HG03060 (cell line): ENCODE measurements around the gene CCDC138.

Experiments used
- ATAC-seq: cut with Tn5 transposase; IDR thresholded peaks from one replicate; pipeline ENCODE4 v1.9.1; 2021; ENCODE audit warnings: low read depth, moderate number of reproducible peaks; ENCODE audit not compliant: unreplicated experiment

Gene CCDC138

DNA sequence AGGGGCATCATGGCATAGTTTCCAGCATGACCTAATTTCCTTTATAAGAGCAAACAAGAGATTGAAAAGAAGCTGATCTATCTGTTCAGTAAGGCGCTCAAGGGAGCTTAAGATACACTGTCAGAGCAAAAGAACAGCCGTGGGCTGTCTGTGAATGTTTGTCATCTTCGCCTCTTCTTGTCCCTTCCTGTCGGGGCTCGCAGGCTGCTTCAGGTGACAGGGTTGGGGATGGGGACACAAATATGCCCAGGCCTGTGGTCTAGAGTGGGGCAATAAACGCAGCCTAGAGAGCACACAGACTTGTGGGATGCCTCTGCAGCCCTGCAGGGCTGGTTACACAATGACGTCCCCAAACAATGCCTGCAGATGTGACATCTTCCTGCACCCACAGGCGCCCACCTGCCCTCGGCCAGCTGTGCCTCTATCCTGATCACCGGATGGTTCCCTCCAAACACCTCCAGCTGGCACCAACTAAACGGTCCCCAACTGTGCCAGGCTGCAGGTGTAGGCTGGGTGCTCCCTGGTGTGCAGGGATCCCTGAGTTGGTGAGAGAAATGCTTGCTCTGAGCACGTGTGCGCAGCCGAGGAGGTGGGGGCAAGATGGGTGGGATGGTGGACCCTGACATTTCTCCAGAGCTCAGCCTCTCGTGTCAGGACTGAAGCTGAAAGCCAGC lies 129.7 kb downstream of the CCDC138 start:
- no peak for ATAC-seq

GRCh38 chr2:108916796-108917421 lies 130.3 kb downstream of the CCDC138 start:
- ATAC-seq, result no peak

- no peak for ATAC-seq
Measured at GRCh38 chr2:108917526-108917925, 131.0 kb downstream of the CCDC138 start.

DNA sequence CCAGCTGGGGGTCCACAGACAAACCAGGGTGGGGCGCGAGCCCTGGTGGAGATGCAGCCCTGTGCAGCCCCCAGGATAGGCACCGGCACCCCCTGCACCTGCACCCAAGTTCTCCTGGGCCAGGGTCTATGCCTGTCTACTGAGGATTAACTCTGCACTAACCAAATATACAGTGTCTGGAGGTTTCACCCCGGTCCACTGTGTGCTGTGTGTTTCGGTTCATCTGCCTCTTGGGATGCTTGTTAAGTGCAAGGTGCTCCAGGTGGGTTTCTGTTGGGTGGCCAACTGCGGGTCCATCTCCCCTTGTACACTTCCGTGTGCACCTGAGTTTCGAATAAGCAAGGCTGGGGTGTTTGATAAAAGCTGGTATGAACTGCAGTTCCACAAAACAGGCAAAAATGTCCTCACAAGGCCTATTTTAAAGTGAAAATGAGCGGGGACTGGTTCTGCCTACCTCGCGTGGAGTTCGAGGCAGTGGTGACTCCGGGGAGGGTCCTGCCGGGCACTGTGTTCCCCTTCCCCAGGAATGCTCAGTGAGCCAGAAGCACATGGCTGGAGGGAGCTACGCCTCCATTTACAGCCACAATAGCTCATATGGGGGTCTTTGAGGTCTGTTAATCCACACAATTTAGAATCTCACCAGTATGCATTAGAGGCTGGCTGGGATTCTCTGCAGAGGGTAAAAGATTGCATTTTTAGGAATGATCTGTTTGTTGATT lies 131.7 kb downstream of the CCDC138 start:
- ATAC-seq, result no peak

DNA sequence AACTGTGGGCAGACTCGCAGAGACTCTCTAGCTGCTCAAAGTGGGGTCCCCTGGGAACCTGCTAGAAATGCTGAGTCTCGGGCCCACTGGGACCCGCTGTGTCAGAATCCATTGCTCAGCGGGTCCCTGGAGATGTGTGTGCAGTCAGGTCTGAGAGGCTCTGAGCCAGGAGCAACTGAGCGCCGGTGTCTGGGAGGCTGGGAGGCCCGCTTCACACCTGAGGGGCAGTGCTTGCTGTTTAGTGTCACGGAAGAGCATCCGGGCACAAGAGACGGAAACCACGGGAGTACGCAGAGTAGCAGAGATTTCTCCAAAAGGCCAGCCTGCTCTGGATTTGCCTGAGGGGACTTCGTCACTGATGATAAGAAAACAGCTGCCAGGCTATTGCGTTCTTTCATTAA lies 132.4 kb downstream of the CCDC138 start:
- no peak for ATAC-seq

GRCh38 chr2:108919571-108920373 lies 133.2 kb downstream of the CCDC138 start:
- ATAC-seq, result no peak

GRCh38 chr2:108920686-108921085 lies 134.1 kb downstream of the CCDC138 start:
- ATAC-seq, result no peak

GRCh38 chr2:108921096-108922030 lies 134.8 kb downstream of the CCDC138 start:
- ATAC-seq, result no peak

DNA sequence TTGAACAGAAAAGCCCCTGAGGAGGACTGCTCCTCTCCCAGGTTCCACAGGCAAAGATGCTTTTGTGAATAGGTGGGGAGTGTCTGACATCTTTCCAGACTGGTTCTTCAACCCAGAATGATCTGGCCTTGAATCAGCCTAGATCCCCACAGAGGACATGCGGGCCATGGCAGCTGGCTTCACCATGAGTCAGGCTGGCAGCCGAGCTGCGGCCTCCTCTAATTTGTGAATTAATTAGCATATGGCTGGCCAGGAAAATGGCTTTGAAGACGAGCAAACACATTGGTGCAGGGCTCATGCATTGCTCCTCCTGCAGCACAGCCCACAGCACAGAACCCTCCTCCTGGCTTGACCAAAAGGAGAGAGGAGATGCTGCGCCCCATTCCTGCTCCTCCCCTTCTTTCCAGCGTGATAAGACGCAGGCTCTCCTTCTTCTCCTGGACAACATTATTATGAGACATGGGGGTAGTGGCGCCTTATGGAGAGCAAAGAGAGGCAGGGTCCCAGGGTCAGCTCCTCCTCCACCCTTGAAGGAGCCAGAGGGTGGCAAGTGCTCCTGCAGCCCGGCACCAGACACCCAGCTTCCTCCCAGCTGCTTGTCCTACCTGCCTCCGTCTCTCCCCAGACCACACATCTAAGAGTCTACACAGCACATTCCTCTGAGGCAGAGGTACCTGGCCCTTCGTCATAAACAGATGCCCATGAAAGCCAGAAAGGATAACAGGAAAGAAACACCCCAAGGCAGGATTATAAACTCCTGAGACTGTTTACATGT lies 135.8 kb downstream of the CCDC138 start:
- ATAC-seq, result no peak

DNA sequence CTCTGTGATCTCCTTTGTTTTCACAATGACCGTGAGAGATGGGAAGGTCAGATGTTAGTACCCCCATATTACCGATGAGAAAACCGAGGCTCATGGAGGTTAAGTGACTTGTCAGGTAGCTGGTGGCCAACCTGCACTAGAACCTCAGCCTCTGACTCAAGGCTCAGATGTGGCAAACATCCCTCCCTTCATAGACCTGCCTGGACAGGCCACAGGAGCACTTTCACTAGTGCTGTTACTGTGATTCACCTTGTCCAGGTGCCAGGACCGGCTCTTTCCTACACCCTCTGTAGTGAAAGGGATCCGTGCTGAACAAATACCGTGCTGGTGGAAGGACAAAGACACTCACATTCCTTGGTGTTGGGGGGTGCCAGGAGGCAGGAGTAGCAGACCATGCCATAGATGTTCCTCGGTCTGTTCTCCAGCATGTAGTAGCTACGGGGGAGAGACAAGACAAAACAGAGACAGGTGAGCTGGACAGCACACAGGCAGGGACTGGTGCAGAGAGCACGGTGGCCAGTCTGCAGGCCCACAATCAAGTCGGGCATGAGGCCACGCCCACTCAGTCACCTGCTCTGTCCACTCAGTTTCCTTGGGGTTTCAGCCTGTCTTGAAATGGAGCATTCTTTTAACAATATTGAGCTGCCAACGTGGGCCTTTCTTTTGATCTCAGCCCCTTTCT lies 136.6 kb downstream of the CCDC138 start:
- no peak for ATAC-seq

GRCh38 chr2:108923736-108924579 lies 137.4 kb downstream of the CCDC138 start:
- ATAC-seq, result no peak

- no peak for ATAC-seq
Measured at GRCh38 chr2:108924580-108925251, 138.1 kb downstream of the CCDC138 start.

DNA sequence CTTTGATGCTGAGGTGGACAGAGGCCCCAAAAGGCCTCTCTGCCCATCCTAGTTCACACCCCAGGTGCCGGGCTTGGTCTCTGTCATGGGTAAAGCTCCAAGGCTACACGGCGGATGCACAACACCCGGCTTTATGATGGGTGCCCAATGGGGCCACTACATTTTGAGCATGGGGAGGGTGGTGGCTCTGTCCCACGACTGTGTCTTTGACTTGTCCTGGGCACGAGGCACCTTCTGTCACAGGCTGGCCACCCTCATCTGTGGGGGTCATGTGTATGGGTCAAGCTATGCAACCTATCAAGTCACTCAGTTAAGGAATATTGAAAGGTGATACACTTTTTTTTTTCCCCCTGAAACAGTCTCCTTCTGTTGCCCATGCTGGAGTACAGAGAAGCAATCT lies 138.7 kb downstream of the CCDC138 start:
- ATAC-seq, result no peak

DNA sequence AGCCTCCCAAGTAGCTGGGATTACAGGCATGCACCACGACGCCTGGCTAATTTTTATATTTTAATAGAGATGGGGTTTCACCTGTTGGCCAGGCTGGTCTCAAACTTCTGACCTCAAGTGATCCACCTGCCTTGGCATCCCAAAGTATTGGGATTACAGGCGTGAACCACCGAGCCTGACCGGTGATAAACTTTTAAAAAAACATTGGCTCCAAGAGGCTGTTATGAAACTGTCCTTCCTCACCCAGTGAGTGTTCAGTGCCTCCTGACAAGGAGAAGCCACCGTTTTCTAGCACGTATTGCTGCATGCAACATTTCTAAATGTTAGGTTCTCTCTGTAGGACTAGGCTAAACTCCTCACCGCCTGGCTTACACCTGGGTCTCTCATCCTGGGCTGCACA lies 139.2 kb downstream of the CCDC138 start:
- no peak for ATAC-seq
